GOT3 (cell line): ENCODE measurements around the gene KCNJ9.
"Not testable (repeated sequence)": the region's sequence is repeated elsewhere in the genome, so short reads cannot be mapped to it uniquely, and the experiment has no call there.

Experiments used
- DNase-seq: peaks from one replicate; lab custom pipeline; 2025; ENCODE audit warnings: mixed read lengths; lab: John Stamatoyannopoulos, UW

The KCNJ9 gene

DNA sequence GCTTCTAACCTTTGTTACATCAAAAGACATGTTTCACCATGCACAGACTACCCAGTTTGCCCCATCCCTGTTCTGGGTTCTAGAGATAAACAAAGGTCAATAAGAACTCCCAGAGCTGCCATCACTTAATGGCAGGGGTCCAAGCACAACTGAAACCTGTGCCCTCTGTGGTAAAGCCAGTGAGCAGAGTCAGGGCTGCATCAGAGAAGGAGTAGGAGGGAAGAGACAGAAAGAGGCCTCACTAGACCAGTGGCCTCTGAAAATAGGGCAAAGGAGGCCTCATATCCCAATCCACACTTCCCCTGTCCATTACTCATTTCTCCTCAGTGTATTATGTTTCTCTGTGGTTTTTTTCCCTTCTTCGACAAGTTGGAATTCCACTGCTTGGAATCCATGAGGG lies 44.4 kb downstream of the KCNJ9 start:
- DNase-seq, result peak; percentile 23

DNA sequence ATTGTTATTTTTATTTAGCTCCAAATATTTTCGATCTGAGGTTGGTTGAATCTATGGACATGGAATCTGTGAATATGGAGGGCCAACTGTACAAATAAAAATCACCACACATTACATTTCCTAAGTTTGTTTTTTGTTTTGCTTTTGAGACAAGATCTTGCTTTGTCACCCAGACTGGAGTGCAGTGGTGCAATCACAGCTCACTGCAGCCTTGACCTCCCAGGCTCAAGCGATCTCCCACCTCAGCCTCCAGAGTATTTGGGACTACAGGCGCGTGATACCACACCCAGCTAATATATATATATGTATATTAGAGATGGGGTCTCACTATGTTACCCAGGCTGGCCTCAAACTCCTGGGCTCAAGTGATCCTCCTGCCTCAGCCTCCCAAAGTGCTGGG lies 45.0 kb downstream of the KCNJ9 start:
- DNase-seq, result not testable (repeated sequence)

DNA sequence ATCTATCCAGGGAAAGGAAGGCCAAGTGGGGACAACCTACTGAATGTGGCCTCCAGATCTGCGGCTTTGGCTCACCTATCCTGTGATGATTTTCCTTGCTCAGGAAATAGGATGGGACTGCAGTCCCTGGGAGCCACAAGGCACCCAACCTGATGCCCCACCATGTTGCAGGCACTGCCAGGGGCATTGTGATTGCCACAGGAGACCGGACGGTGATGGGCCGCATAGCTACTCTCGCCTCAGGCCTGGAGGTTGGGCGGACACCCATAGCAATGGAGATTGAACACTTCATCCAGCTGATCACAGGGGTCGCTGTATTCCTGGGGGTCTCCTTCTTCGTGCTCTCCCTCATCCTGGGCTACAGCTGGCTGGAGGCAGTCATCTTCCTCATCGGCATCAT lies 46.0 kb downstream of the KCNJ9 start:
- no peak for DNase-seq

DNA sequence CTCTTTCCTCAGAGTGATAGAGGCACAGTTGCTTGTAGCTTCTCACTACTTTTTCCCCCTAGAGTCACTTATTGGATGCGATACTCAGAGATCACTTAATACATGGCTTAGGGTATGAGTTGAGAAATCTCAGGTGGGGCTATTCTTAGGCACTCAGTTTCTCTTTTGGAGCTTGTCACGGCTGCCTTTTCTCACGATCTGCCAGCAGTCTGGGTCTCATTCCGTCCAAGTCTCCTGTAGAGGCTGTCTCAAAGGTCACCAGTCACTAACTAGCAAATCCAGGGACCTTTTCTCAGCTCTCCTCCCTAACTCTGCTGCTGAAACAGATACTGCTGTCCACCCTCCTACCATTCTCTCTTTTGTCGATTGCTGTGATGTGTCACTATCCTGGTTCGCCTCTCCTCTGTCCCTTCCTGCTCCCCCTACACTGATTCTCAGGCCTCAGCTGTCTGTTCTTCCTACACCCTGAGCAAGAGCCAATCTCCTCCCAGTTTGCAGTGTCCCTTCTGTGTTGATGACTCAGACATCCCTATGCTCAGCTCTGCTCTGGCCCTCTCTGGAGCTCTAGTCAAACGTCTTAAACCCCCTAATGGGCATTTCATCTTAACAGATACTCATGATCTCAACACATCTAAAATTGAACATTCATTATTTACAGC lies 46.7 kb downstream of the KCNJ9 start:
- DNase-seq, result no peak

DNA sequence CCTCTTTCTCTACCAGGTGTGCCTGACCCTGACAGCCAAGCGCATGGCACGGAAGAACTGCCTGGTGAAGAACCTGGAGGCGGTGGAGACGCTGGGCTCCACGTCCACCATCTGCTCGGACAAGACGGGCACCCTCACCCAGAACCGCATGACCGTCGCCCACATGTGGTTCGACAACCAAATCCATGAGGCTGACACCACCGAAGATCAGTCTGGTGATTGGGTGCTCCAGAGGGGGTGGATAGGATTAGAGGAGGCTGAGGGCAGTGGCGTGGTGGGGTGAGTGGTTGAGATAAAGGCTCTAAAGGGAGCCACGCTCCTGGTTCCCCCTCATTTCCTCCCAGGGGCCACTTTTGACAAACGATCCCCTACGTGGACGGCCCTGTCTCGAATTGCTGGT lies 47.3 kb downstream of the KCNJ9 start:
- no peak for DNase-seq

DNA sequence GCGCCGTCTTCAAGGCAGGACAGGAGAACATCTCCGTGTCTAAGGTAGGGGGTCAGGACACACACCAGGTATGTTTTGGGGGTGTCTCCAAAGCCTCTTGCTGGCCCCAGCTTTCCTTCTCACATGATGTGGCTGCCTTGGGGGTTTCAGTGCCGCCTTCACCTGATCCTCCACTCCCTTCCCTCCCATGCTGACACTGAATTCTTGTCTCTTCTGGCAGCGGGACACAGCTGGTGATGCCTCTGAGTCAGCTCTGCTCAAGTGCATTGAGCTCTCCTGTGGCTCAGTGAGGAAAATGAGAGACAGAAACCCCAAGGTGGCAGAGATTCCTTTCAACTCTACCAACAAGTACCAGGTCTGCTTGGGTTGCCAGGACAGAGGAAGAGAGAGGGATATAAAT lies 47.7 kb downstream of the KCNJ9 start:
- no peak for DNase-seq

DNA sequence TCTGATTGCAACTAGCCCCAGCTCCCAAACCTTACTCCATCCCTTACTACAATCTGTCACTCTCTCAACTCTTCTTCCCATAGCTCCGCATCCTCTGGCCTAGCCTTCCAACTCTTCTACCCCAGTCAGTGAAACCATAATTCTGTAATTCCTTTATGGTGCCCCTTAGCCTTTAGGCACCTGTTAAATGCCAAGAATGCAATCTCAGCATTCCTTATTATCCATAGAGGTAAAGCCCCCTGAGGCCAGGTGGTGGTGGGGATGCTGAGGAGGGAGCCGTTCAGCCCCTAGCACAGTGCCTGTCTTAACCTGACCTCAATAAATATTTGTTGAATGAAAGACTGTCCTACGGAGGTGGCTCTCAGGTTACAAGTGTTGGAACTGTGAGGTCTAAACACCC lies 48.2 kb downstream of the KCNJ9 start:
- DNase-seq, result no peak

DNA sequence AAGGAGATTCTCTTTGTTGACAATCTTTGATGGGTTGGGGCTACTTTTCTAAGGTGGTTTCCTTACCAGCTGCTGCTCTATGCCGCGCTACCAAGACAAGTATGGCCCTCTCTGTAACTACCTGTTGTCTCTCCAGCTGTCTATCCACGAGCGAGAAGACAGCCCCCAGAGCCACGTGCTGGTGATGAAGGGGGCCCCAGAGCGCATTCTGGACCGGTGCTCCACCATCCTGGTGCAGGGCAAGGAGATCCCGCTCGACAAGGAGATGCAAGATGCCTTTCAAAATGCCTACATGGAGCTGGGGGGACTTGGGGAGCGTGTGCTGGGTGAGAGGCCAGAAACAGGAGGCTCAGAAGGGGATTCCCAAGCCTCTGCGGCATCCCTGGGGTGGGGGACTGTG lies 48.6 kb downstream of the KCNJ9 start:
- DNase-seq, result no peak

DNA sequence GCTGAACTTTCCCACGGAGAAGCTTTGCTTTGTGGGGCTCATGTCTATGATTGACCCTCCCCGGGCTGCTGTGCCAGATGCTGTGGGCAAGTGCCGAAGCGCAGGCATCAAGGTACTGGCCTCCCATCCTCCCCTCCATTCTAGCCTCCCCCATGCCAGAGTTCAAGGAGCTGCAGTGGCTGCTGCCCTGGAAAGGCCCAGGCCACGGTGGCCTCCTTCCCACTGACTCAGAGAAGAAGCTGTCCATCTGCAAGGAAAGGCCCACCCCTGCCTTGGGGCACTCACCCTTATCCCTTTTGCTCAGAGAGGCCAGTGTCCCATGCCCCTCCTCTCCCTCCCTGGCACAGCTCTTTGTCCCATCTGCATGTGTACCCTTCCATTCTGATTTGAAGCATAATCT lies 49.1 kb downstream of the KCNJ9 start:
- DNase-seq, result no peak

DNA sequence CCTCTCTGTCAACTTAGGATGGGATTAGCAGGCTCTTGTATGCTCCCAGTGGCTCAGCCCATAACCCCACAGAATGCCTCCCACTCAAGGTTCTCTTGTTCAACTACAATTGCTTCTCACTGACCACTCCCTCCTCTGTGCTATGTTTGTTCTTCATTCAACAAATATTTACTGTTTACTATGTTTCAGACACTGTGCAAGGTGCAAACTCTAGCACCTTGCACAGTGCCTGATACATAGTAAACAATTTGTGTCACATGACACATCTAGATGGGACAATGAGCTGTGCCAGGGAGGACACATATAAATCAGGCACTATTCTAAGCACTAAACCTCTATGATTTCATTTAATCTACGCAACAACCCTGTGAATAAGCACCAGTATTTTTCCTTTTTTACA lies 49.6 kb downstream of the KCNJ9 start:
- DNase-seq, result no peak

DNA sequence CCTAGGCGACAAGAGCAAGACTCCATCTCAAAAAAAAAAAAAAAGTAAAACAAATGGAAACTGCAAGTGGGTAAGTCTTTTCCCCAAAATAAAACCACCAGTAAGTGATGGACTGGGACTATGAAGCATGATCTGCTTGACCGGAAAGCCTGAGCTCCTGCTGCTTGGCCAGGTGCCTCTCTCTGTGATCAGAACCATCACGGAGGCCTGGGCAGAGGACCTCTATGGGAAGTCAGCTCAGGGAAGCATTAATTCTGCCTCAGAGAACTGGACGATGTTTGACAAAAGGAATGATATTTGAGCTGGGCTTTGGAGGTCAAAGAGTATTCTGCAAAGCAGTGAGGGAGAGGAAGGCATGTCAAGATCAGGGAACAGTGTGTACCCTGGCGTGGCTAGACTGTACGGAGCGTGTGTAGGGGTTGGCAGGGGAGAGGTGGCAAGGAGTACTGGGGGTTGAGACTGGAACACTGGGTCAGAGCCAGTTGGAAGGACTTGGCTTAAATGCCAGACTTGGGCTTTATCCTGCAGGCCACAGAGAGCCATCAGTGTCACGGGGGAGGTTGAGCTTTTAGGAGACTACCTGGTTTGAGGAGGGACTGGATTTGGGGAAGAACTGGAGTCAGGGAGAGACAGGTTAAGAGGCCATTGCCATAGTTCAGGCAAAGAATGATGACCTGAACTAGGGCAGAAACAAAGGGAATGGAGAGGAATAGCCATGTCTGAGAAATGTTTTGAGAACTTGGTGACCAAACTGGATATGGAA lies 50.6 kb downstream of the KCNJ9 start:
- no peak for DNase-seq

DNA sequence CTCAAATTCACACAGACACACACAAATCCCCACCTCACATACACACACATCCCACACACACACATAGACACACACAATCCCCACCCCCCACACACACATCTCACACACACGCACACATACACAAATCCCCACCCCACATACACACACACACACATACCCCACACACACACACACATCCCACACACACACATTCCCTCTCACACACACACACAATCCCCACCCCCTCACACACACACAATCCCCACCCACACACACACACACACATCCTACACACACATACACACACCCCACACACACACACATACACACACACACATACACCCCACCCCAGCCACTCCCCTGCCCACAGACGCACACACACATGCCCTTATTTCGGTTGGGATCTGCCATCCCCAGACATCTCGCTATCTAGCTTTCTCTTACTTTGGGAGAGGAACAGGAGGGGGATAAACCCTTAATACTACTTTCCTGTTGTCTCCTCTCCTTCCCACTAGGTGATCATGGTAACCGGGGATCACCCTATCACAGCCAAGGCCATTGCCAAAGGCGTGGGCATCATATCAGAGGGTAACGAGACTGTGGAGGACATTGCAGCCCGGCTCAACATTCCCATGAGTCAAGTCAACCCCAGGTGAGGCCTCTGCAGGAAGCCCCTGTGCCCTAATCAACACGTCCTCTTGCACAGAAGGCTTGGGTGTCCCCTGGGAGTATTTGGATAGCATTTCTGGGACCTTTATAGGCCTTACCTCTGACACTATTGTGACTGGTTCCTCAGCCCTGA lies 52.8 kb downstream of the KCNJ9 start:
- DNase-seq, result no peak

DNA sequence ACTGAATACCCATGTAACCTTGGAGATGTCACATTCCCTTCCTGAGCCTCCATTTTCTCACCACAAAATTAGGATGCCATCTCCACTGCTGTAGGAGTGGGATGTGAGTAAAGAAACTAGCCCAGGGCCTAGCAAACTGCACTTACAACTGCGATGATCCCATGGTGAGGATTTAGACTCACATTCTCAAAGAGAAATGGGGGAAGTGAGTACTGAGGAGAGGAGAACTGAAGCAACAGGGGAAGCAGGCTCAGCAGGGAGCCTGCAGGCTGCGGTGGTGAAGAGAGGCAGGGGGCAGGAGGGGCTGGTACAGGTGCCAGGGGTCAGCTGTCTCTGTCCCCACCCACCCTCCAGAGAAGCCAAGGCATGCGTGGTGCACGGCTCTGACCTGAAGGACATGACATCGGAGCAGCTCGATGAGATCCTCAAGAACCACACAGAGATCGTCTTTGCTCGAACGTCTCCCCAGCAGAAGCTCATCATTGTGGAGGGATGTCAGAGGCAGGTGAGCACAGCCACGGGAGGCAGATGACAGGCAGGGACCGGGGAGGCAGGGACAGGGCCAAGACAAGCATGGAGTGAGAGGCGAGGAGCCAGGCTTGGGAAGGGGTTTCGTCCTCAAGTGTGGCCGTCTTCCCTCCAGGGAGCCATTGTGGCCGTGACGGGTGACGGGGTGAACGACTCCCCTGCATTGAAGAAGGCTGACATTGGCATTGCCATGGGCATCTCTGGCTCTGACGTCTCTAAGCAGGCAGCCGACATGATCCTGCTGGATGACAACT lies 53.6 kb downstream of the KCNJ9 start:
- DNase-seq, result no peak

DNA sequence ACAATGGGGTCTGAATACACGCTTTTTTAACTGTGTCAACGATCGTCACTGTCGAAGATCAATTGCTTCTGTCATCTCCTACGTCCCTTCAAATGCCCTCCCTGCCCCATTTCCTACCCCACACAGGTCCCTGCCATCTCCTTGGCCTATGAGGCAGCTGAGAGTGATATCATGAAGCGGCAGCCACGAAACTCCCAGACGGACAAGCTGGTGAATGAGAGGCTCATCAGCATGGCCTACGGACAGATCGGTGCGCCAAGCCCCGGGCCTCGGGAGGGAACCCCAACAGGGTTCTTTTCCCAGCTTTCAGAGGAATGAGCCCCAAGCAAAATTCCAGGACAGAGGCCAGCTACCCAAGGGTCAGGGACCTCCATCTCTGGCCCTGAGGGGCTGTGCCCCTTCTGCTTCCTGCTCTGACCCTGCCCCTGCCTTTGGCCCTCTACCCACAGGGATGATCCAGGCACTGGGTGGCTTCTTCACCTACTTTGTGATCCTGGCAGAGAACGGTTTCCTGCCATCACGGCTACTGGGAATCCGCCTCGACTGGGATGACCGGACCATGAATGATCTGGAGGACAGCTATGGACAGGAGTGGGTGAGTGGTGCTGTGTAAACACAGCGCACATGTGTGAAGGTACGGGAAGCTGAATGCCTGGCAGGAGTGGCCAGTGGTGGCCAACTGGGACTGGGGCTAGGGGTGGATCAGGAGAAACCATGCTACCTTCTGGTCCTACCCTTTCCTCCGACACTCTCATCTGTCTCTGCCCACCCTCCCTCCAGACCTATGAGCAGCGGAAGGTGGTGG lies 55.0 kb downstream of the KCNJ9 start:
- no peak for DNase-seq

DNA sequence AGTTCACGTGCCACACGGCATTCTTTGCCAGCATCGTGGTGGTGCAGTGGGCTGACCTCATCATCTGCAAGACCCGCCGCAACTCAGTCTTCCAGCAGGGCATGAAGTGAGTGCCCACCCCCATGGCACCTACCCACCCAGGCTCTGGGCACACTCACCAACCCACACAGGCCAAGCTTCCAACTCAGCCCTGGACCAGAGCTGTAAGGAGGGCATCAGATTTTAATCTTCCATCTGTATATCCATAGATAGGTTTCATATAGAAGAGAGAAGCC lies 55.5 kb downstream of the KCNJ9 start:
- DNase-seq, result no peak

DNA sequence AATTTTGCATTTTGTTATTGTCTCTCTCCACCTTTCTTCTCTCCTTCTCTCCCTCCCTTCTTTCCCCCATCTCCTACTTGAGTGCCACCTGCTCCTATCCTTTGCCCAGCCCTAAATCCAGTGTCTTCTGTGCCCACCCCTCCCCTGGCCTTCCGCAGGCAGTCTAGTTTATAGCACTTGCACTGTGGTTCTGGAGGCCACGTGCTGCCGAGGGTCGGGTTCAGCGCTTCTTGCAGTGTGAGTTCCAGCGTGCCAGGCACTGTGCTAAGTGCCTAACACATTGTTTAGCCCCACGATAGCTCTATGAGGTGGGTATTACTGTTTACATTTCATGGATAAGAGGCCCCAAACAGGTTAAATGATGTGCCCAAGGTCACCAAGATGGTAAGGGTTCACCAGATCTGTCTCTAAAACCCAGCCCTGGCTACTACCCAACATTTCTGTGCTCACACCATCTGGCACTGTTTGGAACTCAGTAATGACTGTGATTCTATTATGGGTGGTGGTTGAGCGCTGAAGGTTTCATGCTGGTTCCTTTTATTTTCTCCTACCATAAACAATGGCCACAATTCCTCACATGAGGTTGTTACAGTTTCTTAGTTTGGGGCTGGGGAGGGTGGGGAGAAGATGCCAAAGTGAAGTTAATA lies 56.0 kb downstream of the KCNJ9 start:
- no peak for DNase-seq

DNA sequence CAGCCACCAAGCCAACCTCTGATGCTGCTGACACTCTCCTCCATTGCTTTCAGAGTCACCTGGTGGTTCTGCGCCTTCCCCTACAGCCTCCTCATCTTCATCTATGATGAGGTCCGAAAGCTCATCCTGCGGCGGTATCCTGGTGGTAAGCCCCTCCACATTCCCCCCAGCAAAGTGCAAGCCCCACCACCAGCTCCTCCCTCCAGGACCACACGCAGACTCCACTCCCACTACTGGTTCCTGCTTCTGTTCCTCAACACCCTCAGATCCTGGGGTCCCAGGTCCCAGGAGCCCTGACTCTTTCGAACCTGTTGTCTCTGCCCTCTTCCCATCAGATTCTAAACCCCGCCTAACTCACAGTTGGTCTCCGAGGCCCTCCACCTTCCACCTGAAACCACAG lies 58.5 kb downstream of the KCNJ9 start:
- DNase-seq, result no peak
